ENCODE measurements around the gene IQSEC1. TPM values are rescaled to one million over a fixed set of nuclear protein-coding genes. Genes with fewer than 3 reads are reported as not detected.

Gene IQSEC1
- total RNA-seq, 4 donors from 2014 or later: 24.0 to 43.0 (median 31.8) TPM

DNA sequence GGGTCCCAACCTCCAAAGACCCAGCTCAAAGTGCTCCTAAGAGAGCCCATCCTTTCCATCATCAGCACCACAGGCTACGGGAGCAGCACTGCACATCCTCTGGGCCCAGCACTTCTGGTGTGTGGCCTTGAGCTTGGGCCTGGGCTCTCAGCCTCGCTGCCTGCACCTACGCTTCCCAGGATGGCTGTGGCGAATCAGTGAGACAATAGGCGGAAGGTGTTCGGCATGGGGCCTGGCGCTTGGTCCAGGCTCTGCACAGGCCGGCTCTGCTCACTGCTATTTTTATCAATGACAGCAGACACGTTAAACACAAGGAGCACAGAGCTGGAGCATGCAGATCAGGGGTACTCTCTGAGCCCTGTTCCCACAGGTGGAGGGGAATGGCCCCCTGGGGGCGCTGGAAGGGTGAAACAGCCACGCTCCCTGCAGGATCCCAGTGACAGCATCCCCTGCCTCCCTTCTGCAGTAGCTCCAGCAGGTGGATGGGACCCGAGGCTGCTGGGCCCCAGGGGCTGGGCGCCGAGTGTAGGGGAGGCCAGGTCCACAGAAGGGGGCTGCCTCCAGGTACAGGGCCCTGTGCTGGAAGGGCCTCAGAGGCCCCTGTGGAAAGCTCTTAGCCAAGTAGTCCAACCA, 141.8 kb downstream of the IQSEC1 start:
- H3K9me3 ChIP-seq: no peaks in the 10 kb centered on the region
- peaks cover 0 to 12% (median 4%) of the 10 kb centered on the region in 4 donors for H3K36me3 ChIP-seq
- peaks cover 0 to 16% (median 14%) of the 10 kb centered on the region in 4 donors for H3K4me1 ChIP-seq
- no peak overlapping the region for H3K27ac ChIP-seq
- WGBS, 2 donors (ENCODE audit: low coverage in 1 of 2): 91% methylated on average over 14 of the region's 14 CpGs; no CpG with 5 or more reads in 1 of the 2 donors
- H3K27me3 ChIP-seq: no peaks in the 10 kb centered on the region
- no peak overlapping the region for H3K4me3 ChIP-seq
- DNase-seq: no peak
- intact Hi-C loops (cut with DNase I; ENCODE audit: low total_unique reads) (loop anchor here (10.0 kb wide), 1 partner anchor 53 kb away; no protein-coding TSS in a partner anchor), in situ Hi-C loops (cut with MboI; ENCODE audit: low pct_ligation_motif_present in 1 of 4, low pct_unique_long_range_greater_than_20kb in 1 of 4, low sequenced_read_pairs in 3 of 4) (no loop called here)
- TF ChIP-seq POLR2AphosphoS5 (IDR thresholded peaks at IDR 0.05) (no peak), POLR2A (IDR thresholded peaks at IDR 0.05) (no peak), EP300 (IDR thresholded peaks at IDR 0.05; ENCODE audit: low read depth) (no peak)
- TF ChIP-seq, protein P1, sequence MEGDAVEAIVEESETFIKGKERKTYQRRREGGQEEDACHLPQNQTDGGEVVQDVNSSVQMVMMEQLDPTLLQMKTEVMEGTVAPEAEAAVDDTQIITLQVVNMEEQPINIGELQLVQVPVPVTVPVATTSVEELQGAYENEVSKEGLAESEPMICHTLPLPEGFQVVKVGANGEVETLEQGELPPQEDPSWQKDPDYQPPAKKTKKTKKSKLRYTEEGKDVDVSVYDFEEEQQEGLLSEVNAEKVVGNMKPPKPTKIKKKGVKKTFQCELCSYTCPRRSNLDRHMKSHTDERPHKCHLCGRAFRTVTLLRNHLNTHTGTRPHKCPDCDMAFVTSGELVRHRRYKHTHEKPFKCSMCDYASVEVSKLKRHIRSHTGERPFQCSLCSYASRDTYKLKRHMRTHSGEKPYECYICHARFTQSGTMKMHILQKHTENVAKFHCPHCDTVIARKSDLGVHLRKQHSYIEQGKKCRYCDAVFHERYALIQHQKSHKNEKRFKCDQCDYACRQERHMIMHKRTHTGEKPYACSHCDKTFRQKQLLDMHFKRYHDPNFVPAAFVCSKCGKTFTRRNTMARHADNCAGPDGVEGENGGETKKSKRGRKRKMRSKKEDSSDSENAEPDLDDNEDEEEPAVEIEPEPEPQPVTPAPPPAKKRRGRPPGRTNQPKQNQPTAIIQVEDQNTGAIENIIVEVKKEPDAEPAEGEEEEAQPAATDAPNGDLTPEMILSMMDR (IDR thresholded peaks at IDR 0.05): no peak

DNA sequence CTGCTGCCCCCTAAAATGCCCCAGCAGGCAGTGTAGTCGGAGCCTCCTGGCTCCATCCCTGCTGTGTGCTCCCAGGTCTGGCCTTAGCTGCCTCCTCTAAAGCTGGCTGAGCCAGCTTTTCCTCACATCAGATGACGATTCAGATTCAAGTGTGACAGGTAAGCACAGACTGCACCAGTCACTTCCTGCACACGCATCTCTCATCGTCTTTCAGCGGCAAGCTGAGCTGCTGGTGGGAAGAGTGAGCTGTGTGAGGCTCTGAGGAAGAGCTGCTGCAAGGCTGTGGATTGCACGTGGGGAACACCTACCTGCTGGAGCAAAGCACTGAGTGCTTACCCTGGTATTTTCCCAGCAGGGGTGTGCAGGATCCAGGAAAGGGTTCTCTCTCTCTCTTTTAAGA, 143.4 kb downstream of the IQSEC1 start:
- in situ Hi-C loops (cut with MboI; ENCODE audit: low pct_ligation_motif_present in 1 of 4, low pct_unique_long_range_greater_than_20kb in 1 of 4, low sequenced_read_pairs in 3 of 4) (no loop called here), intact Hi-C loops (cut with DNase I; ENCODE audit: low total_unique reads) (loop anchor here (10.0 kb wide), 1 partner anchor 55 kb away; no protein-coding TSS in a partner anchor)
- TF ChIP-seq EP300 (IDR thresholded peaks at IDR 0.05; ENCODE audit: low read depth) (no peak), POLR2A (IDR thresholded peaks at IDR 0.05) (no peak), POLR2AphosphoS5 (IDR thresholded peaks at IDR 0.05) (no peak)
- TF ChIP-seq, protein P1 (IDR thresholded peaks at IDR 0.05): no peak
- peaks cover 0 to 3% (median 0%) of the 10 kb centered on the region in 4 donors for H3K36me3 ChIP-seq
- no peak overlapping the region for H3K27ac ChIP-seq
- no peak overlapping the region for H3K4me3 ChIP-seq
- DNase-seq: no peak
- no peaks in the 10 kb centered on the region for H3K27me3 ChIP-seq
- H3K4me1 ChIP-seq: peaks cover 0 to 9% (median 7%) of the 10 kb centered on the region in 4 donors
- WGBS, 2 donors (ENCODE audit: low coverage in 1 of 2): 67 to 87% methylated on average over 1 to 6 of the region's 6 CpGs
- H3K9me3 ChIP-seq: no peaks in the 10 kb centered on the region

DNA sequence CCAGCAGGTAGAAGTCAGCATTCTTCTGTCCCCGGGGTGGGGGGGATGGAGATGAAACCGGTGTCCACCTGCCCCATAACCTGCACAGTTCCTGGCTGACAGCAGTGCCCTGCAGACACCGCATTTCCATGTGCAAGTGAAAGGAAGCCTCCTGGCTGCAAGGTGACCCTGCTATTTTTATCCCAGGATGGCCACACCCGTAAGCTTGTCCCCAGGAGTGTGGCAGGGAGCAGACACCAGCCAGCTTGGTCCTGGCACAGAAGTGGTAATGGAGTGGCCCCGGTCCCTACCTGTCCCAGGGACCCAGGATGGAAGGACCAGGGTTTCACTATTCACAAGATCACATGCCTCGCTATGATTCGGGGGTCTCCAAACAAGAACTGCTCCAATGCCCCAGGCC, 146.6 kb downstream of the IQSEC1 start:
- intact Hi-C loops (cut with DNase I; ENCODE audit: low total_unique reads): no loop called here
- H3K27me3 ChIP-seq: no peaks in the 10 kb centered on the region
- H3K9me3 ChIP-seq: no peaks in the 10 kb centered on the region
- 82% methylated on average over 7 of the region's 7 CpGs; no CpG with 5 or more reads in 1 of the 2 donors for WGBS, 2 donors (ENCODE audit: low coverage in 1 of 2)
- H3K4me1 ChIP-seq: no peaks in the 10 kb centered on the region
- peaks cover 0 to 3% (median 0%) of the 10 kb centered on the region in 4 donors for H3K36me3 ChIP-seq
- DNase-seq: no peak
- H3K4me3 ChIP-seq: no peak overlapping the region
- in situ Hi-C loops (cut with MboI; ENCODE audit: low pct_ligation_motif_present in 1 of 4, low pct_unique_long_range_greater_than_20kb in 1 of 4, low sequenced_read_pairs in 3 of 4): no loop called here
- TF ChIP-seq, protein P1 (IDR thresholded peaks at IDR 0.05): no peak
- no peak for TF ChIP-seq POLR2A (IDR thresholded peaks at IDR 0.05)
- no peak for TF ChIP-seq POLR2AphosphoS5 (IDR thresholded peaks at IDR 0.05)
- TF ChIP-seq EP300 (IDR thresholded peaks at IDR 0.05; ENCODE audit: low read depth): no peak
- H3K27ac ChIP-seq: no peak overlapping the region

DNA sequence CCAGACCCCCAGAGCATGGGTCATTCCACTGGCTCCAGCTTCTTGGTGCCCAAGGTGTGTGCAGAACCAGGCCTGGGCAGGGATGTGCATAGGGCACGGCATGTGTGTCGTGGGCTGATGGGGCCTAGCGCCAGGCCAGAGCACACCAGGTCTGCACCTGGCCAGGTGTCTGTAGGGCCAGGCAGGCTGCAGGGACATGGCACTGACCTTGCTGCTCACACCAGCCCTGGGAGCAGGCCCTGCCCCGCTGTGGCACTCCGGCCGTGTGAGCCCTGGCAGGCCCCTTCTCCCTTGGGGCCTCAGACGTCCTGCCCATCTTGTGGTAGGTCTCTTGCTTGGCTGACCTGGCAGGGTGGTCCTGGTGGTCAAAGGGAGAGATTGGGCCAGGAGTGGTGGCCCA, 147.6 kb downstream of the IQSEC1 start:
- H3K36me3 ChIP-seq: peaks cover 0 to 3% (median 0%) of the 10 kb centered on the region in 4 donors
- no peak overlapping the region for H3K27ac ChIP-seq
- DNase-seq: no peak
- TF ChIP-seq, protein P1 (IDR thresholded peaks at IDR 0.05): no peak
- TF ChIP-seq POLR2A (IDR thresholded peaks at IDR 0.05): no peak
- no peak for TF ChIP-seq EP300 (IDR thresholded peaks at IDR 0.05; ENCODE audit: low read depth)
- no peak for TF ChIP-seq POLR2AphosphoS5 (IDR thresholded peaks at IDR 0.05)
- H3K27me3 ChIP-seq: no peaks in the 10 kb centered on the region
- WGBS, 2 donors (ENCODE audit: low coverage in 1 of 2): 84% methylated on average over 7 of the region's 7 CpGs; no CpG with 5 or more reads in 1 of the 2 donors
- H3K4me3 ChIP-seq: no peak overlapping the region
- in situ Hi-C loops (cut with MboI; ENCODE audit: low pct_ligation_motif_present in 1 of 4, low pct_unique_long_range_greater_than_20kb in 1 of 4, low sequenced_read_pairs in 3 of 4): no loop called here
- intact Hi-C loops (cut with DNase I; ENCODE audit: low total_unique reads): no loop called here
- no peaks in the 10 kb centered on the region for H3K9me3 ChIP-seq
- no peaks in the 10 kb centered on the region for H3K4me1 ChIP-seq

Measured in transverse colon (tissue), 4 donors.